ENCODE results near the gene ZCCHC3. TPM values are rescaled to one million over a fixed set of nuclear protein-coding genes. Genes with fewer than 3 reads are reported as not detected.

The ZCCHC3 gene
- polyA plus RNA-seq, 2 of the 4 experiments (the other 2 are of a cell fraction) = 17.4 to 17.7 TPM

GRCh38 chr20:324177-325044, 27.0 kb downstream of the ZCCHC3 start (continued):
- no peak for TF ChIP-seq CHD4 (IDR thresholded peaks at IDR 0.05; ENCODE audit: borderline replicate concordance)
- TF ChIP-seq FOXS1 (CRISPR knock-in tag; IDR thresholded peaks at IDR 0.05) = peak; percentile 58; the same call in 1 of the 2 replicates
- TF ChIP-seq ELK1 (IDR thresholded peaks at IDR 0.05; ENCODE audit: low read depth, low read length) = no peak
- TF ChIP-seq BCL3 (IDR thresholded peaks at IDR 0.05) = no peak; the same call in 1 of the 3 replicates
- TF ChIP-seq SREBF2 (IDR thresholded peaks at IDR 0.05) = no peak
- peak; percentile 41; the same call in 2 of the 3 replicates for TF ChIP-seq SMC3 (IDR thresholded peaks at IDR 0.05)
- no peak for TF ChIP-seq NFE2L2 (conservative IDR thresholded peaks at IDR 0.05; ENCODE audit: low read length)
- TF ChIP-seq CBX2 (IDR thresholded peaks at IDR 0.05; ENCODE audit: borderline replicate concordance, low read depth) = no peak
- TF ChIP-seq RFX5 (IDR thresholded peaks at IDR 0.05) = peak; percentile 93
- no peak for TF ChIP-seq ZNF302 (CRISPR knock-in tag; IDR thresholded peaks at IDR 0.05)
- TF ChIP-seq HOXB5 (CRISPR knock-in tag; IDR thresholded peaks at IDR 0.05) = peak; percentile 77
- TF ChIP-seq EHMT2 (IDR thresholded peaks at IDR 0.05; ENCODE audit: low read depth) = no peak
- TF ChIP-seq USF2 (IDR thresholded peaks at IDR 0.05) = peak; percentile 86
- TF ChIP-seq HDAC2 (IDR thresholded peaks at IDR 0.05) = no peak
- peak; percentile 95 for TF ChIP-seq E2F6 (IDR thresholded peaks at IDR 0.05; ENCODE audit: borderline replicate concordance, low read depth)
- TF ChIP-seq GATA3 (IDR thresholded peaks at IDR 0.05; ENCODE audit: borderline replicate concordance) = peak; percentile 65; the same call in 1 of the 2 replicates
- no peak for TF ChIP-seq HOXA7 (CRISPR knock-in tag; IDR thresholded peaks at IDR 0.05)
- no peak for TF ChIP-seq ZFP36 (IDR thresholded peaks at IDR 0.05; ENCODE audit: borderline replicate concordance, partially characterized antibody)
- TF ChIP-seq NPAS2 (CRISPR knock-in tag; IDR thresholded peaks at IDR 0.05; ENCODE audit: borderline replicate concordance) = peak; percentile 96
- peak; percentile 100 for TF ChIP-seq MYC (IDR thresholded peaks at IDR 0.05; ENCODE audit: borderline replicate concordance, low read length)
- no peak for TF ChIP-seq RARB (CRISPR knock-in tag; IDR thresholded peaks at IDR 0.05)
- TF ChIP-seq CHD2 (IDR thresholded peaks at IDR 0.05; ENCODE audit: low read length, partially characterized antibody) = no peak
- TF ChIP-seq JUNB (IDR thresholded peaks at IDR 0.05) = no peak
- TF ChIP-seq EHF (CRISPR knock-in tag; IDR thresholded peaks at IDR 0.05) = no peak
- no peak; the same call in 2 of the 3 replicates for TF ChIP-seq CTCF (IDR thresholded peaks at IDR 0.05)
- no peak for TF ChIP-seq KDM1A (IDR thresholded peaks at IDR 0.05; ENCODE audit: low read depth)
- peak; percentile 63 for TF ChIP-seq POLR2A (IDR thresholded peaks at IDR 0.05; ENCODE audit: low read length)
- 0 out of 2 replicates have a peak, but pooled peaks have one; percentile 71 for TF ChIP-seq TP53 (CRISPR knock-in tag; IDR thresholded peaks at IDR 0.05)
- TF ChIP-seq RCOR1 (IDR thresholded peaks at IDR 0.05; ENCODE audit: low read depth, low read length) = no peak
- no peak for TF ChIP-seq KDM5A (IDR thresholded peaks at IDR 0.05)
- TF ChIP-seq FOSL2 (IDR thresholded peaks at IDR 0.05) = no peak
- peak; percentile 32 for TF ChIP-seq FOSL2 (CRISPR knock-in tag; IDR thresholded peaks at IDR 0.05)
- peak; percentile 15 for TF ChIP-seq PHF8 (IDR thresholded peaks at IDR 0.05; ENCODE audit: borderline replicate concordance, low read depth)
- TF ChIP-seq EP300 (IDR thresholded peaks at IDR 0.05) = no peak
- no peak for TF ChIP-seq ZC3H11A (IDR thresholded peaks at IDR 0.05)
- peak; percentile 97 for TF ChIP-seq BHLHE40 (IDR thresholded peaks at IDR 0.05; ENCODE audit: low read depth, low read length)
- no peak for TF ChIP-seq HEYL (CRISPR knock-in tag; IDR thresholded peaks at IDR 0.05)
- TF ChIP-seq MAX (IDR thresholded peaks at IDR 0.05) = peak; percentile 100
- no peak for TF ChIP-seq MAFK (IDR thresholded peaks at IDR 0.05; ENCODE audit: partially characterized antibody)
- TF ChIP-seq ESRRA (IDR thresholded peaks at IDR 0.05; ENCODE audit: borderline replicate concordance, low read length) = peak; percentile 90
